SIG-M5 treated with dmso at 0.1 percent for 504 hours (cell line): Measurements from ENCODE around the gene C13orf46.
"Not testable (repeated sequence)": the region's sequence is repeated elsewhere in the genome, so short reads cannot be mapped to it uniquely, and the experiment has no call there.

Experiments used
- DNase-seq: peaks from one replicate; lab custom pipeline; 2025; ENCODE audit not compliant: unreplicated experiment; lab: John Stamatoyannopoulos, UW

C13orf46 gene

GRCh38 chr13:113973218-113974164, at the start of gene C13orf46:
Gene C13orf46 (minus strand): TSS chr13:113974076. CDS start chr13:113973997, 79 bp downstream.
- no peak for DNase-seq

GRCh38 chr13:114022876-114023275, 49.0 kb upstream of the C13orf46 start:
- DNase-seq = no peak

GRCh38 chr13:114022309-114022669, 48.4 kb upstream of the C13orf46 start:
- no peak for DNase-seq

GRCh38 chr13:114021464-114022308, 47.8 kb upstream of the C13orf46 start:
- no peak for DNase-seq

- DNase-seq = no peak
Observed at GRCh38 chr13:114020750-114021463, 47.0 kb upstream of the C13orf46 start.

GRCh38 chr13:114020134-114020533, 46.3 kb upstream of the C13orf46 start:
- DNase-seq = not testable (repeated sequence)

- no peak for DNase-seq
Observed at GRCh38 chr13:114019367-114019766, 45.5 kb upstream of the C13orf46 start.

GRCh38 chr13:114018461-114019055, 44.7 kb upstream of the C13orf46 start:
- no peak for DNase-seq

- no peak for DNase-seq
Observed at GRCh38 chr13:114017966-114018365, 44.1 kb upstream of the C13orf46 start.

GRCh38 chr13:114017028-114017630, 43.3 kb upstream of the C13orf46 start:
- DNase-seq = no peak

GRCh38 chr13:114016321-114017027, 42.6 kb upstream of the C13orf46 start:
- no peak for DNase-seq

GRCh38 chr13:114015969-114016295, 42.1 kb upstream of the C13orf46 start:
- DNase-seq = no peak

GRCh38 chr13:114015111-114015968, 41.5 kb upstream of the C13orf46 start:
- DNase-seq = no peak

- DNase-seq = no peak
Observed at GRCh38 chr13:114013952-114014629, 40.2 kb upstream of the C13orf46 start.

GRCh38 chr13:114013336-114013735, 39.5 kb upstream of the C13orf46 start:
- DNase-seq = no peak

- no peak for DNase-seq
Observed at GRCh38 chr13:114012921-114013320, 39.0 kb upstream of the C13orf46 start.

GRCh38 chr13:114012141-114012540, 38.3 kb upstream of the C13orf46 start:
- DNase-seq = no peak

GRCh38 chr13:114011226-114011625, 37.4 kb upstream of the C13orf46 start:
- DNase-seq = no peak
